WTC11 (cell line): Measurements from ENCODE around the gene CCBE1. TPM values are rescaled to one million over a fixed set of nuclear protein-coding genes. Genes with fewer than 3 reads are reported as not detected.

Source experiments
- ATAC-seq: fragments of 200-7000 bp; cut with Tn5 transposase; 2 replicates; pipeline ENCODE4 v1.10.0; 2021; ENCODE audit warnings: mild to moderate bottlenecking, moderate library complexity
- CTCF ChIA-PET: fragments of 300-600 bp; sonication (Branson Sonifier 250); formaldehyde crosslinking; loops from one replicate; lab custom pipeline; 2021; ENCODE audit warnings: antibody characterized with exemption; lab: Charles Lee
- POLR2A ChIA-PET: fragments of 350-600 bp; sonication (Branson Sonifier 250); formaldehyde crosslinking; loops from one replicate; lab custom pipeline; 2021; ENCODE audit warnings: antibody characterized with exemption; lab: Charles Lee
- DNase-seq: peaks from one replicate; pipeline ENCODE4 v3.0.0; 2021; ENCODE audit warnings: low spot score
- H3K27ac Mint-ChIP-seq: 2 replicates; pipeline ENCODE4 v1.8.0; 2021; ENCODE audit warnings: mixed read lengths
- H3K27me3 Mint-ChIP-seq: 2 replicates; pipeline ENCODE4 v1.8.0; 2021; ENCODE audit warnings: low read depth, mild to moderate bottlenecking, moderate library complexity, mixed read lengths
- H3K36me3 Mint-ChIP-seq: 2 replicates; pipeline ENCODE4 v1.8.0; 2021; ENCODE audit warnings: mixed read lengths
- H3K4me1 Mint-ChIP-seq: 2 replicates; pipeline ENCODE4 v1.8.0; 2022; ENCODE audit warnings: mixed read lengths
- H3K4me3 Mint-ChIP-seq: 2 replicates; pipeline ENCODE4 v1.8.0; 2021; ENCODE audit warnings: mild to moderate bottlenecking, moderate library complexity, mixed read lengths
- H3K9me3 Mint-ChIP-seq: 2 replicates; pipeline ENCODE4 v1.8.0; 2021; ENCODE audit warnings: mixed read lengths
- CBFB ChIP-seq: sonication (generic); formaldehyde crosslinking; IDR thresholded peaks from 2 replicates; pipeline ENCODE4 v1.8.1; 2022; ENCODE audit warnings: mild to moderate bottlenecking, low read depth, missing genetic modification reagents
- E2F4 ChIP-seq: sonication (generic); formaldehyde crosslinking; IDR thresholded peaks from 2 replicates; pipeline ENCODE4 v1.8.1; 2022; ENCODE audit warnings: low read depth, mild to moderate bottlenecking, moderate library complexity, missing genetic modification reagents, borderline replicate concordance
- ELF4 ChIP-seq: sonication (generic); formaldehyde crosslinking; IDR thresholded peaks from 2 replicates; pipeline ENCODE4 v1.8.1; 2022; ENCODE audit warnings: low read depth, mild to moderate bottlenecking, moderate library complexity, missing genetic modification reagents
- FOXP4 ChIP-seq: sonication (generic); formaldehyde crosslinking; IDR thresholded peaks from 2 replicates; pipeline ENCODE4 v1.8.0; 2022; ENCODE audit warnings: mild to moderate bottlenecking, missing genetic modification reagents
- NFATC4 ChIP-seq: fragments of 250-450 bp; sonication (Bioruptor Pico); IDR thresholded peaks from 2 replicates; pipeline ENCODE4 v1.9.0; 2021; ENCODE audit warnings: mild to moderate bottlenecking
- NR1H2 ChIP-seq: sonication (generic); formaldehyde crosslinking; IDR thresholded peaks from 2 replicates; pipeline ENCODE4 v1.9.0; 2021; ENCODE audit warnings: mild to moderate bottlenecking, moderate library complexity, missing genetic modification reagents
- NR2C2 ChIP-seq: sonication (generic); formaldehyde crosslinking; IDR thresholded peaks from 2 replicates; pipeline ENCODE4 v1.8.0; 2022; ENCODE audit warnings: mild to moderate bottlenecking, missing genetic modification reagents
- PREB ChIP-seq: sonication (generic); formaldehyde crosslinking; IDR thresholded peaks from 2 replicates; pipeline ENCODE4 v1.8.1; 2022; ENCODE audit warnings: mild to moderate bottlenecking, missing genetic modification reagents, moderate library complexity, borderline replicate concordance
- PRRX2 ChIP-seq: fragments of 250-450 bp; sonication (Bioruptor Pico); IDR thresholded peaks from 2 replicates; pipeline ENCODE4 v1.8.0; 2021; ENCODE audit warnings: mild to moderate bottlenecking
- SMAD4 ChIP-seq: sonication (generic); formaldehyde crosslinking; IDR thresholded peaks from 2 replicates; pipeline ENCODE4 v1.8.0; 2022; ENCODE audit warnings: mild to moderate bottlenecking, missing genetic modification reagents
- ZBTB21 ChIP-seq: sonication (generic); formaldehyde crosslinking; IDR thresholded peaks from 2 replicates; pipeline ENCODE4 v1.8.1; 2023; ENCODE audit warnings: mild to moderate bottlenecking, missing genetic modification reagents, borderline replicate concordance
- total RNA-seq: library from RNA; stranded (reverse); gene quantifications from 3 replicates; pipeline ENCODE4 v1.2.3, GENCODE V29; 2021
- TF ChIP-seq, protein P1 (sequence below): sonication (generic); formaldehyde crosslinking; IDR thresholded peaks from 2 replicates; pipeline ENCODE4 v1.8.0; 2022; ENCODE audit warnings: mild to moderate bottlenecking, missing genetic modification reagents
- TF ChIP-seq, protein P2 (sequence below): sonication (generic); formaldehyde crosslinking; IDR thresholded peaks from 2 replicates; pipeline ENCODE4 v1.8.0; 2023; ENCODE audit warnings: mild to moderate bottlenecking, missing genetic modification reagents
- TF ChIP-seq, protein P3 (sequence below): fragments of 250-450 bp; sonication (Bioruptor Pico); IDR thresholded peaks from 2 replicates; pipeline ENCODE4 v1.9.0; 2021; ENCODE audit warnings: mild to moderate bottlenecking, borderline replicate concordance
- TF ChIP-seq, protein P4 (sequence below): sonication (generic); formaldehyde crosslinking; IDR thresholded peaks from 2 replicates; pipeline ENCODE4 v1.8.0; 2022; ENCODE audit warnings: missing genetic modification reagents
- TF ChIP-seq, protein P5 (sequence below): sonication (generic); formaldehyde crosslinking; IDR thresholded peaks from 2 replicates; pipeline ENCODE4 v1.8.1; 2022; ENCODE audit warnings: missing genetic modification reagents, borderline replicate concordance

Gene CCBE1
- total RNA-seq, 1 experiment from 2014 or later = 9.7 TPM

DNA sequence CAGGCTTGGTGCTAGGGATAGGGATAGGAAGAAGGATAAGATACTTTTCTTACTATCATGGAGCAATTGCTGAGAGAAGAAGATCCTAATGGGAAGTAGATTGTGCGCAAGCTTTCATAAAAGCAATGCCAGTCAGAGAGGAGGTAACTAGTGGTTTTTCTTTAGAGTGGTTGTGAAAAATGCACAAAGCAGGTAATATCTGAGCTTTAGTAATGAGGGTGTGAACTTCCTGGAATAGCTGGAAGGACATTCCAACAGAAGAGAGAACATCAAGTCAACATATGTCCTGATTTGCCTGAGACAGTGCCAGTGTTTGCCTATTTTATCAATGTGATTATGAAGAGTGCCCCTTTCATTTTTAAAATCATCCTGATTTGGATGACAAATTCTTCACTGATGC lies 34.1 kb downstream of the CCBE1 start (continued):
- TF ChIP-seq, protein P1, sequence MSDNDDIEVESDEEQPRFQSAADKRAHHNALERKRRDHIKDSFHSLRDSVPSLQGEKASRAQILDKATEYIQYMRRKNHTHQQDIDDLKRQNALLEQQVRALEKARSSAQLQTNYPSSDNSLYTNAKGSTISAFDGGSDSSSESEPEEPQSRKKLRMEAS (CRISPR knock-in tag) = no peak
- TF ChIP-seq, protein P2, sequence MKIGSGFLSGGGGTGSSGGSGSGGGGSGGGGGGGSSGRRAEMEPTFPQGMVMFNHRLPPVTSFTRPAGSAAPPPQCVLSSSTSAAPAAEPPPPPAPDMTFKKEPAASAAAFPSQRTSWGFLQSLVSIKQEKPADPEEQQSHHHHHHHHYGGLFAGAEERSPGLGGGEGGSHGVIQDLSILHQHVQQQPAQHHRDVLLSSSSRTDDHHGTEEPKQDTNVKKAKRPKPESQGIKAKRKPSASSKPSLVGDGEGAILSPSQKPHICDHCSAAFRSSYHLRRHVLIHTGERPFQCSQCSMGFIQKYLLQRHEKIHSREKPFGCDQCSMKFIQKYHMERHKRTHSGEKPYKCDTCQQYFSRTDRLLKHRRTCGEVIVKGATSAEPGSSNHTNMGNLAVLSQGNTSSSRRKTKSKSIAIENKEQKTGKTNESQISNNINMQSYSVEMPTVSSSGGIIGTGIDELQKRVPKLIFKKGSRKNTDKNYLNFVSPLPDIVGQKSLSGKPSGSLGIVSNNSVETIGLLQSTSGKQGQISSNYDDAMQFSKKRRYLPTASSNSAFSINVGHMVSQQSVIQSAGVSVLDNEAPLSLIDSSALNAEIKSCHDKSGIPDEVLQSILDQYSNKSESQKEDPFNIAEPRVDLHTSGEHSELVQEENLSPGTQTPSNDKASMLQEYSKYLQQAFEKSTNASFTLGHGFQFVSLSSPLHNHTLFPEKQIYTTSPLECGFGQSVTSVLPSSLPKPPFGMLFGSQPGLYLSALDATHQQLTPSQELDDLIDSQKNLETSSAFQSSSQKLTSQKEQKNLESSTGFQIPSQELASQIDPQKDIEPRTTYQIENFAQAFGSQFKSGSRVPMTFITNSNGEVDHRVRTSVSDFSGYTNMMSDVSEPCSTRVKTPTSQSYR (CRISPR knock-in tag) = no peak
- TF ChIP-seq CBFB (CRISPR knock-in tag) (no peak), SMAD4 (CRISPR knock-in tag) (no peak), FOXP4 (CRISPR knock-in tag) (no peak), ZBTB21 (CRISPR knock-in tag) (no peak), NR2C2 (CRISPR knock-in tag) (no peak), PRRX2 (CRISPR knock-in tag) (no peak)
- TF ChIP-seq, protein P3, sequence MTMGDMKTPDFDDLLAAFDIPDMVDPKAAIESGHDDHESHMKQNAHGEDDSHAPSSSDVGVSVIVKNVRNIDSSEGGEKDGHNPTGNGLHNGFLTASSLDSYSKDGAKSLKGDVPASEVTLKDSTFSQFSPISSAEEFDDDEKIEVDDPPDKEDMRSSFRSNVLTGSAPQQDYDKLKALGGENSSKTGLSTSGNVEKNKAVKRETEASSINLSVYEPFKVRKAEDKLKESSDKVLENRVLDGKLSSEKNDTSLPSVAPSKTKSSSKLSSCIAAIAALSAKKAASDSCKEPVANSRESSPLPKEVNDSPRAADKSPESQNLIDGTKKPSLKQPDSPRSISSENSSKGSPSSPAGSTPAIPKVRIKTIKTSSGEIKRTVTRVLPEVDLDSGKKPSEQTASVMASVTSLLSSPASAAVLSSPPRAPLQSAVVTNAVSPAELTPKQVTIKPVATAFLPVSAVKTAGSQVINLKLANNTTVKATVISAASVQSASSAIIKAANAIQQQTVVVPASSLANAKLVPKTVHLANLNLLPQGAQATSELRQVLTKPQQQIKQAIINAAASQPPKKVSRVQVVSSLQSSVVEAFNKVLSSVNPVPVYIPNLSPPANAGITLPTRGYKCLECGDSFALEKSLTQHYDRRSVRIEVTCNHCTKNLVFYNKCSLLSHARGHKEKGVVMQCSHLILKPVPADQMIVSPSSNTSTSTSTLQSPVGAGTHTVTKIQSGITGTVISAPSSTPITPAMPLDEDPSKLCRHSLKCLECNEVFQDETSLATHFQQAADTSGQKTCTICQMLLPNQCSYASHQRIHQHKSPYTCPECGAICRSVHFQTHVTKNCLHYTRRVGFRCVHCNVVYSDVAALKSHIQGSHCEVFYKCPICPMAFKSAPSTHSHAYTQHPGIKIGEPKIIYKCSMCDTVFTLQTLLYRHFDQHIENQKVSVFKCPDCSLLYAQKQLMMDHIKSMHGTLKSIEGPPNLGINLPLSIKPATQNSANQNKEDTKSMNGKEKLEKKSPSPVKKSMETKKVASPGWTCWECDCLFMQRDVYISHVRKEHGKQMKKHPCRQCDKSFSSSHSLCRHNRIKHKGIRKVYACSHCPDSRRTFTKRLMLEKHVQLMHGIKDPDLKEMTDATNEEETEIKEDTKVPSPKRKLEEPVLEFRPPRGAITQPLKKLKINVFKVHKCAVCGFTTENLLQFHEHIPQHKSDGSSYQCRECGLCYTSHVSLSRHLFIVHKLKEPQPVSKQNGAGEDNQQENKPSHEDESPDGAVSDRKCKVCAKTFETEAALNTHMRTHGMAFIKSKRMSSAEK (CRISPR knock-in tag) = no peak

- Mint-ChIP-seq H3K27ac (no peak overlapping the region), H3K9me3 (no peaks in the 10 kb centered on the region), H3K36me3 (no peaks in the 10 kb centered on the region), H3K4me1 (peaks cover 6% of the 10 kb centered on the region), H3K27me3 (no peaks in the 10 kb centered on the region), H3K4me3 (no peak overlapping the region)
- DNase-seq = no peak
- ChIA-PET CTCF (interaction anchor here (1.2 kb wide), 2 partner anchors 35 to 161 kb away, joined by 3 to 5 read pairs; partner anchors contain the start of gene CCBE1), POLR2A (no interaction called here)
- ATAC-seq = no peak
- TF ChIP-seq, protein P4, sequence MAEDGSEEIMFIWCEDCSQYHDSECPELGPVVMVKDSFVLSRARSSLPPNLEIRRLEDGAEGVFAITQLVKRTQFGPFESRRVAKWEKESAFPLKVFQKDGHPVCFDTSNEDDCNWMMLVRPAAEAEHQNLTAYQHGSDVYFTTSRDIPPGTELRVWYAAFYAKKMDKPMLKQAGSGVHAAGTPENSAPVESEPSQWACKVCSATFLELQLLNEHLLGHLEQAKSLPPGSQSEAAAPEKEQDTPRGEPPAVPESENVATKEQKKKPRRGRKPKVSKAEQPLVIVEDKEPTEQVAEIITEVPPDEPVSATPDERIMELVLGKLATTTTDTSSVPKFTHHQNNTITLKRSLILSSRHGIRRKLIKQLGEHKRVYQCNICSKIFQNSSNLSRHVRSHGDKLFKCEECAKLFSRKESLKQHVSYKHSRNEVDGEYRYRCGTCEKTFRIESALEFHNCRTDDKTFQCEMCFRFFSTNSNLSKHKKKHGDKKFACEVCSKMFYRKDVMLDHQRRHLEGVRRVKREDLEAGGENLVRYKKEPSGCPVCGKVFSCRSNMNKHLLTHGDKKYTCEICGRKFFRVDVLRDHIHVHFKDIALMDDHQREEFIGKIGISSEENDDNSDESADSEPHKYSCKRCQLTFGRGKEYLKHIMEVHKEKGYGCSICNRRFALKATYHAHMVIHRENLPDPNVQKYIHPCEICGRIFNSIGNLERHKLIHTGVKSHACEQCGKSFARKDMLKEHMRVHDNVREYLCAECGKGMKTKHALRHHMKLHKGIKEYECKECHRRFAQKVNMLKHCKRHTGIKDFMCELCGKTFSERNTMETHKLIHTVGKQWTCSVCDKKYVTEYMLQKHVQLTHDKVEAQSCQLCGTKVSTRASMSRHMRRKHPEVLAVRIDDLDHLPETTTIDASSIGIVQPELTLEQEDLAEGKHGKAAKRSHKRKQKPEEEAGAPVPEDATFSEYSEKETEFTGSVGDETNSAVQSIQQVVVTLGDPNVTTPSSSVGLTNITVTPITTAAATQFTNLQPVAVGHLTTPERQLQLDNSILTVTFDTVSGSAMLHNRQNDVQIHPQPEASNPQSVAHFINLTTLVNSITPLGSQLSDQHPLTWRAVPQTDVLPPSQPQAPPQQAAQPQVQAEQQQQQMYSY (CRISPR knock-in tag) = no peak
- TF ChIP-seq NFATC4 (CRISPR knock-in tag) (no peak), E2F4 (CRISPR knock-in tag) (no peak), PREB (no peak), NR1H2 (CRISPR knock-in tag) (no peak), ELF4 (CRISPR knock-in tag) (no peak)
- TF ChIP-seq, protein P1 (CRISPR knock-in tag) = no peak
- TF ChIP-seq, protein P5, sequence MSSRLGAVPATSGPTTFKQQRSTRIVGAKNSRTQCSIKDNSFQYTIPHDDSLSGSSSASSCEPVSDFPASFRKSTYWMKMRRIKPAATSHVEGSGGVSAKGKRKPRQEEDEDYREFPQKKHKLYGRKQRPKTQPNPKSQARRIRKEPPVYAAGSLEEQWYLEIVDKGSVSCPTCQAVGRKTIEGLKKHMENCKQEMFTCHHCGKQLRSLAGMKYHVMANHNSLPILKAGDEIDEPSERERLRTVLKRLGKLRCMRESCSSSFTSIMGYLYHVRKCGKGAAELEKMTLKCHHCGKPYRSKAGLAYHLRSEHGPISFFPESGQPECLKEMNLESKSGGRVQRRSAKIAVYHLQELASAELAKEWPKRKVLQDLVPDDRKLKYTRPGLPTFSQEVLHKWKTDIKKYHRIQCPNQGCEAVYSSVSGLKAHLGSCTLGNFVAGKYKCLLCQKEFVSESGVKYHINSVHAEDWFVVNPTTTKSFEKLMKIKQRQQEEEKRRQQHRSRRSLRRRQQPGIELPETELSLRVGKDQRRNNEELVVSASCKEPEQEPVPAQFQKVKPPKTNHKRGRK = no peak
Observed at GRCh38 chr18:59661891-59662701, 35.1 kb downstream of the CCBE1 start.
